MM.1S (cell line): Measurements from ENCODE around the gene TMEM9.

Experiments used
- CTCF ChIP-seq: fragments of 300-600 bp; sonication (generic); IDR thresholded peaks from 2 replicates; pipeline ENCODE4 v1.5.1; 2016; ENCODE audit warnings: antibody characterized with exemption, low read length, mixed read lengths
- EZH2 ChIP-seq: fragments of 300-600 bp; sonication (generic); optimal IDR thresholded peaks from 2 replicates; pipeline ENCODE3; 2017; ENCODE audit warnings: low read depth, mild to moderate bottlenecking, antibody characterized with exemption, low read length, mixed read lengths

DNA sequence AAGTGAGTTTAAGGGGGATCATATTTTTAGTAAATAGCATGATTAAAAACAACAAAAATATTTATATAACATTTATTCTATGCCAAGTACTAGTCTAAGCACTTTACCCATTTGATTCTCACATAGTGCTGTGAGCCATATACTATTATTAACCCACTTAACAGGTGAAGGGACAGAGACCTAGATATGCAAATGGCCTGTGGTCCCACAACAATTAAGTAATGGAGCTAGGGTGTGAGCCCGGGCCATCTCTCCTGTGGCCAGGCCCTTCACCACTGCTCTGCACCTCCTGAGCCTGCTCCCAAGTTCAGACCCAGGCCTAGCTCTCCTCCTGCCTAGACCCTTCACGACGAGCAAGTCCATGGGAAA, 27.8 kb downstream of the TMEM9 start:
- TF ChIP-seq CTCF, result no peak
- no peak for TF ChIP-seq EZH2
